Activated T-cell treated with anti-CD3 and anti-CD28 coated beads for 4 hours (primary cell): ENCODE measurements around the gene PIEZO2.

Experiments used
- DNase-seq: peaks from one replicate; pipeline ENCODE4 v3.0.0-alpha.2; 2020

Gene PIEZO2

DNA sequence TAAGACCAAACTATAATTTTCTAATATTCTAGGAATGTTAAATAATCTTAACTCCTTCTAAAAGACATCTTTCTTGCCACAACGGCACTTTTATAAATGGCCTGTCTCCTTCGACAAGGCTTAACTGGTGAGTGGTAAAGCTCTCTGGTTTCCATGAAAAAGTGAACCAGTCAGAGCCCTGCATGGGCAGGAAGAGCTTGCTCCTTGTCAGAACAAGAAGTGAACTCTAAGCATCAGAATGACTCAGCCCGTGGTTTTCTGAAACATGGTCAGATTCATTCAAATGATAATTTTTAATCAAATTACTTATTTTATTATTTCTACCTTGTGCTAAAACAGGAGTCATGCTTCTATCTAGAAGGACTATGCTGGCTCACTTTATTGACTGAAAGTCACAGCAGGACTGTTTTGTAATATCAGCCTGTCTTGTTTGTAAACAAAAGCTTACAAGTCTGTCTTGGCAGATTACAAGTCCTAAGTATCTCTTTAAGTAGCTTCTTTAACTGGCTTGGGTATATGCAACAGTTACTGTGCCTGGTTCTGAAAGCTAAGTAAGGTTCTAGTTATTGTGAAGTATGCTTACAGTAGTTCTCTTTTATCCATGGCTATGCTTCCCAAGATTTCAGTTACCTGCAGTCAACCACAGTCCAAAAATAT lies 378.2 kb downstream of the PIEZO2 start:
- no peak for DNase-seq

GRCh38 chr18:10770264-10770663 lies 379.1 kb downstream of the PIEZO2 start:
- DNase-seq = no peak

GRCh38 chr18:10768221-10768620 lies 381.1 kb downstream of the PIEZO2 start:
- no peak for DNase-seq

- no peak for DNase-seq
Measured at GRCh38 chr18:10767658-10768057, 381.7 kb downstream of the PIEZO2 start.

DNA sequence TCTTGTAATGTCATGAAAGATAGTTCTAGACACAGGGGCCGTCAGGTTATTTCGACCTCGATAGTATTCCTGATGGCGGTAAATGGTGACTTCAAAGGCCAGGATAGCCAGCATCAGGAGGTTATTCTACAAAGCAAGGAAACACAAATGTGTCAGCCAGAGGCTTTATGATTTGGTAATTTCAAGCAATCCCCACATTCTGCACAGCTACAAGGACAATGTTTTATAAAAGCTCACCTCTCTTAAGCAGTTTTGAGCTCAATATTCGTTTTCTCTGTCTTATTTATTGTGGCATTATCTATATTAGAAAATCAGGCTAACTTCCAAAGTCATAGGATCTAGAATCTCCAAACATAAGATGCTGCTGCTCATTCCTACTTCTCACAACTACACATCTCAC lies 388.4 kb downstream of the PIEZO2 start:
- no peak for DNase-seq

DNA sequence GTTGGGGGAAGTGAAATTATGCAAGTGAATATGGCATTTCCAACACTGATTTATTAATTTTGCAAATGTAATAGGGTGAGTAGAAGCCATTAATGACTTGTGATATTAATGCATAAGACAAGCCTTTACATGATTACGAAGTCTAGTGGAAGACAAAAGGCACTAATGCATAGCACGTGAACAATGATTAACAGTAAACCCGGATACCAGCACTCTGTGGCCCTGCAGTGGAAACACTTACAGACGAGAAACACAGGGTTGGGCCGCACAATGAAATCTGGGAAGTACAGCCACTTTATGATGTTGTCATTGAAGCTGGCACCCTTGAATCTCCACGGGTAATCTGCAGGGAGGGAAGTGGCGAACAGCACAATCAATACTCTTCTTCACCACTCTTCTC lies 390.1 kb downstream of the PIEZO2 start:
- DNase-seq = no peak

- no peak for DNase-seq
Measured at GRCh38 chr18:10757946-10758345, 391.4 kb downstream of the PIEZO2 start.

- no peak for DNase-seq
Measured at GRCh38 chr18:10757349-10757748, 392.0 kb downstream of the PIEZO2 start.

GRCh38 chr18:10755855-10756254 lies 393.5 kb downstream of the PIEZO2 start:
- no peak for DNase-seq

GRCh38 chr18:10754128-10754527 lies 395.2 kb downstream of the PIEZO2 start:
- DNase-seq = no peak

DNA sequence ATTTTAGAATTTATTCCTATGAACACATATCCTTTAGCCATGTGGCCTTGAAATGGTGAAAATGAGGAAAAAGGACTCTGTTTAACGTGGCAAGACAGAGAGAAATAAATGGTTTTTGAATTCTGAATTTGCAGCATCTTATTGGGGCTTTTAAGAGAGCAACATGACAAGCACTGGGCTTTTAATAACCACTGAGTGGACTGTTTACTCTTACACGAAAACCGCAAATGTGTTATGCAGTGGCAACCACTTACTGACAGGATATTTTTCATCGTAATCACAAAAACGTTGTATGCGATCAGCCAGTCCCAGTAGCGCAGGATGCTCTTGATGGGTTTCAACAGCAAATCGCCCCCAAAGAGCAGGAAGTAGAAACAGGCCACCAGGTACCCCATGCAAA lies 397.0 kb downstream of the PIEZO2 start:
- DNase-seq = no peak

DNA sequence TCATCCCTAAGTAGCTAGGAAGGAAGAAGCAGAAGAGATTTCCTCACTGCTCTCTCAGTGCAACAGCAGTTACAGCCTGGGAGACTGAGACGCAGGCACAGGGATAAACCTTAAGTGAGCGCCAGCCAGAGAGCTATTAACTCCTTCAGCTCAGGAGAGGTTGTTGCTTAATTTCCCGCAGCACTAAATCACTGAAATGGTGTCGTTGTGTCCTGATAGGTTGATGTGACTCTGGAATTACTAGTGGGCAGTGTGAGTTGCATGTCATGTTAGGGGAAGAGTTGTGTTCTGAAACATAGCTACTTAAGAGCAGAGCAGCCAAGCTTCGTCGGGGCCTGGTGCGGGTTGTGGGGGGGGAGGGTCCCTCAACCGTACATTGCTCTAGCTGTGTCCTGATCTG lies 397.7 kb downstream of the PIEZO2 start:
- no peak for DNase-seq

DNA sequence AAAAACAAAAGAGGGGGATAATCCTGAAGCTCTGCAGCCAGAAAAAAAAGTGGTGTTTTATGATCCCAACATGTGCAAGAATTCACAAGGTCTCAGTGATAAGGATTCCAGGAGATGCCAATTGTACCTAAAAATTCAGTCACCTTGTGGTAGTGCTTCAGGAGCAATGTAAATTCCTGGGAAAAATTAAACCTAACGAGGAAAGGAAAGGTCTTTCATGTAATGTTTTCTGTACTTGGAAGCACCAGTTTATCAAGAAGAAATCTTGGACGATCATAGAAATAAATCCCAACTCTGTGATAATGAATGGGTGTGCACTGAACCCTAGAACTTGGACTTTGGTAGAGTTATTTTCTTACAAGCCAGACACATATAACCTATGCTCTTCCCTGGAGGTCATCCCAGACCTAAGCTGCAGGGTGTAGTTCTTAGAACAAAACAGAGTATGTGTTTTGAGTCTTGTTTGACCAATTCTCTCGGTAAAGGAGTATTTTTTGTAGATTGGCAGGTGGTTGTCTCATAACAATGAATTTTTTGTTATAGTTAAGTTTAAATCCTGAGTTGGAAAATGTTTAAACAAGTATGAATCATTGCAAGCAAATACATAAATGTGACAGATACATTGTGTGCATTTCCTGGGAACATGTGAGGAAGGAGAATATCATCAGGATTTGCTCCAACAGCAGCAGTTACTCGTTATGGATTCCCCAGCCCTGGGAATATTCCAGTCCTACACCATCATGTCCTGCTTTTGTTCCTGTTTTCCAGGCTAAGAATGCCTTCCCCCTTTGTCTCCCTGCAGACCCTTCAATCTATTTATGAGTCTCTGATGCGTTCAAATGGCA lies 399.0 kb downstream of the PIEZO2 start:
- DNase-seq = no peak

DNA sequence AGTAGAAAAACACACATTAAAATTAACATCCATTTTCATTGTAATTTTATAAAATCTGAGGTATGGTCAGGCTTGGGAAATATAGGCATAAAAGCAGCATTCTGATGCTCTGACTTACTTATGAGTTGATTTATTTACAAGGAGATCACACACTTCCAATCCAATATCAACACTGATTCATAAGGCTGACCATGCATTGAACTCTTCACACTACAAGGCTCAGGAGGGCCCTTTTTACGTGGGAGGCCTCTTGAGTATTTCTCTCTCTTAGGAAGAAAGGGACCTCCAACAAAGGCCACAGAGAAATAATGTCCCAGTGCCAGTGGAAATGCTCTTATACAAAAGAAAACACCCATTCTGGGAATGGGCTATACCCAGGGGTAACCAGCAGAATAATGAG lies 400.7 kb downstream of the PIEZO2 start:
- no peak for DNase-seq

DNA sequence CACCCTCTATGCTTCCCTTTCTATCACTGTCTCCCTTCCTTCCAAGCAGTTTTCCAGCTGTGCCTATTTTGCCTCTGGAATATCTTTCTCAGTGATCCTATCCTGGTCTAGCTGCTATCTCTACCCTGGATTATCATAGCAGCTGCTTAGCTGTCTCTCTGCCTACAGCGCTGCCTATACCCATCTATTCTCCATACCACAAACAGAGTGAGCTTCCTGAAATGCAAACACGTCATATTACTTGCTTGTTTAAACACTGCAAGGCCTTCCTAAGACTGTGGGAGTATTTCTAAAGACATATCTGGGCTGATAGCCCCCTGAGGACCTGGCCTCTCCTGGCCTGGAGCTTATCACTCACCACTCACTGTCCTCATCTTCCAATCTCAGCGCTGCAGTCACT lies 403.4 kb downstream of the PIEZO2 start:
- DNase-seq = no peak

DNA sequence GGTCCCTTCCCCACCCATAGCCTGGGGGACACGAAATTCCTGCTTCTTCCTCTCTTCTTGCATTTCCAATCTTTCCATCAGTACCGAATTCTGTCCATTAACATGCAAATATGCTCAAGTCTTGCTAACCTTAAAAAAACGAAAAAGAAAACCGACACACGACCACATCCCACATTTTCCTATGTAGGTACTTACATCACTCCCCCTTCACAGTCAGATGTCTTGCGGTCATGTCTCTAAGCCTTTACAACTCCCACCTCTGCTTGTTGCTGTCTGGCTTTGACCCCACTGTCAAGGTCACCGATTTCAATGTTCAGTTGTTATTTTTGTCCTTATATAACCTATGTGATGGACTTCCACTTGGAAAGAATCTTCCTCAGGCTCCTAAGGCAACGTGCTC lies 404.1 kb downstream of the PIEZO2 start:
- DNase-seq = no peak

DNA sequence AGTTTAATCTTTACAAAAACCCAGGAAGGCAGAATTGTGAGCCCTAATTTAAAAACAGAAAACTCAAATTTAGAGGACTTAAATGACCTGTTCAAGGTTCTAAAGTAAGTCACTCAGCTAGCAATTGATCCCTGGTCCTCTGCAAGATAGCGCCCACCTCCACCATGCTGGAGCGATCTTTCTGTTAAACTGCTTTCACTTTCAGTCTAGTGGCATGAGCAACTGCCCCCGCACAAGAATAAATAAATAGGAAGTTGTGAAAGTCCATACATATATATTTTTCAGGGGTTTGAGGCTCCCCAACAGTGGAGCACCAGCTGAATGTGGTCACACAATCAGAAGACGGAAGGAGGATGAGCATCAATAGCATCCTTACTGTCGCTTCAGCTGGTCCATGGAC lies 405.6 kb downstream of the PIEZO2 start:
- no peak for DNase-seq

DNA sequence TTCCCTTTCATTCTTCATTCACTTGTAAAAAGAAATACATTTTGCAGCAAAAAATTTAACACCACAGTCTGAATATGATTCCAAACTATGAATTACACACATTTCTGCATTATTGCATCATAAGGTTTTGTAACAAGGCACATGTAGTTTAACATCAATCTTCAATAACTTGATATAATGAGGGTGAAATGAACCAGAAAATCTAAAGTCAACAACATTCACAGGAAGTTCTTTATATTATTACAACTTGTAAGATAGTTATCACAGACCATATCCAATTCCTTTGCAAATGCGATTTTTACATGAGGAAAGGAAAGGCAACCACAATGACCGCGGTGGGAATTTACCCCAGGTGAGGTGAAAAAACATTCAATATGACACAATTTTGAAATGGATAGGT lies 410.2 kb downstream of the PIEZO2 start:
- no peak for DNase-seq

DNA sequence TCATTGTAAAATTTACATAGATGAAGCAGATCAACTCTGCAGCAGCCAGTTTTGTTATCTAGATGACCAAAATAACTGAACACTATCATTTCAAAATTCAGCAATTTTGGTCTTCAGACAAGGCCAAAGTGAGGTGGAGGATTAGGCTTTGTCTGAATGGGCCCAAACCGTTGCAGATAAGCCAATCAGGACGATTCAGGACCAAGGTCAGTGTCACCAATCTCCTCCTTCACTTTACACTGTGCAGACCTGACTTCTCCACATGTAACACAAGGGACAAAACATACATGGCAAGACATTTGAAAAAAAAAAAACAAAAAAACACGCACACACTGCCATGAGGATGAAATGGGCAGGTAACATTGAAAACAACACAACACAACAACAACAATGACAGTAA lies 412.4 kb downstream of the PIEZO2 start:
- DNase-seq = no peak

DNA sequence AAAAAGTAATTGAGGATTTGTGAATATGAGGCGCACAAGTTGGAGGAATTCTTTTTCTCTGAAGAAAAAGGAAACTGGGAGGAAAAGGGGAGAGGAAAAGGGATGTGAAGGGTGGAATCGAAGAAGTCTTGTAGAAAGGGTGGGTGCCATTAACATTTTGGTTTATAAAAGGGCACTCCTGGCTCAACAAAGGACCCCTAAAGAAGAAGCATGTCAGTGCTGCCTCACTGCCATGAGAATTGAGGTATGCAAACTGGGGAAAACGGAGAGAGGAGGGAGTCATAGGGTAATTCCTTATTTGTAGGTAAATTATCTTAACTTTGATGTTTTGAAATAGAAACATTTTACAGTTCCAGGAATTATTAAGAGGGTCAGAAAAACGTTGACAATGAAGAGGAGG lies 416.4 kb downstream of the PIEZO2 start:
- DNase-seq = no peak

GRCh38 chr18:10727477-10727876 lies 421.9 kb downstream of the PIEZO2 start:
- DNase-seq = no peak

DNA sequence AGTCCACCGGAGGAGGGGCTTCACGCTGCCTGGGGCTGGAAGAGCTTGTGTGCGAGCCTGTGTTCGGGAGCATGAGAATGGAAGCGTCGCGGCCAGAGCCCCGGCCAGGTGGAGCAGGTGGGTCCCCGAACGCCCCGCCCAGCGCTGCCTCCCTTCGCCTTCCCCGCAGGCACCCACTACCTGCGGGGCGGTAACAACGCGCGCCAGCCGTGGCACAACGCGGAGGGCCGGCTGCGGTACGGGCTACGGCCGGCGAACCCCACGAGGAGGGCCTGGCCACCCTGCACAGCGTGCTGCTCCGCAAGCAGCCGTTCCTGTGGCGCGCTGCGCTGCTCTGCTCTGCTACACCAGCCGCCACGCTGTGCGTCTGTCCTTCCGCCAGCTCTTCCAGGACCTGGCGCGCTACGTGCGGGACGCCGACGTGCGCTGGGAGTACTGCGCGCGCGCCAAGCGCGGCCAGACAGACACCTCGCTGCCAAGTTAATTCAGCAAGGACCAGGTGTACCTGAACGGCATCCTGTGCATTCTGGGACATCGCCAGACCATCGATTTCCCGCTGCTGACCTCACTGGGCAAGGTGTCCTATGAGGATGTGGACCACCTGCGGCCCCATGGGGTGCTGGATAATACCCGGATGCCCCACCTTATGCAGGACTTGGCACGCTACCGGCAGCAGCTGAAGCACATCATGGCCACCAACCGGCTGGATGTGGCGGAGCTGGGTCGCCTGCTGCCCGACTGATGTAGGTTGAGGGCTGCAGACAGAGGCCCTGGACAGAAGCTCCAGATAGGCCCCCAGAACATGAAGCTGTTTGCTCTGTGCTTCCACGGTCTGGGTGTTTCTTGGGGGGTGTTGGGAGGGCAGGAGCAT lies 422.9 kb downstream of the PIEZO2 start:
- DNase-seq = no peak

DNA sequence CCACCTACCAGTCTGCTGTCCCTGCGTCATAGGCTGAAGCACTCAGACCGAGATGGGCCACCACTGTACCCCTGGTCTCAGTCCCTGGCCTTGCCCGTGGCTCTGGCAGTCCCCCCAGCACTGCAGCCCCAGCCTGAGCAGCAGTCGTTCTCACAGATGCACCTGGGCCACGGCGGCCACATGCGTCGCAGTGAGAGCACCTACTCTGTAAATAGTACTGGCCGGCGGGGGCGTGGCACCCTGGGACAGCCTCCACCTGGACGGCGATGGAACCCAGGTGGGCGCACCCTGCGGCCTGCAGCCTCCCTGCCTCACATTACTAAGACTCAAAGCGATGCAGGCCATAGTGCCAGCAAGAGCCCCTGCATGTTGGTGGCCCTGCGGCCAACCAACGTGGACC lies 424.7 kb downstream of the PIEZO2 start:
- DNase-seq = no peak

DNA sequence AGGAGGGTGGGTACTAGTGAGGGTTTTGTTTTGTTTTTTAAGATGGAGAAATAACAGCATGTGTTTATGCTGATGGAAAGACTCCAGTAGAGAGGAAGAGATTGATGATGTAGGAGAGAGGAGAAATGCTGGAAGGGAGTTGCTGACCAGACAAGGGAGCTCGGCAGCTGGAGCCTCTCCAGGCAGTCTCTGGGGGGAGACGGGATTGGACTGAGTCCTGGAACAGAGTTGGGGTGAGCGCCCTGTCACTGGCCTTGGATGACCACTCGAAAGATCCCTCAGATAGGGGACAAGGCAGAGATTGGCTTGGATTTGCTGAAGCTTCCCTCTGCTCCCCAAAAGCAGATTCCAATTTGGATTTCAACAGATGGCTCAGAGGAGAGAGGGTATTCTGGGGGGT lies 425.9 kb downstream of the PIEZO2 start:
- no peak for DNase-seq
